GM21423 (cell line): ENCODE data around the gene FMO3.

Experiments used
- ATAC-seq: cut with Tn5 transposase; IDR thresholded peaks from one replicate; pipeline ENCODE4 v1.9.1; 2021; ENCODE audit warnings: mild to moderate bottlenecking, moderate library complexity; ENCODE audit not compliant: unreplicated experiment

FMO3 gene

GRCh38 chr1:171090604-171091003 lies at the start of gene FMO3:
Gene FMO3, plus strand, starts transcription at chr1:171090905. Its CDS starts 1,754 bp downstream, at chr1:171092659.
- ATAC-seq, result no peak

- no peak for ATAC-seq
These were observed 42.7 kb upstream of the FMO3 start for GRCh38 chr1:171048014-171048413.

- ATAC-seq, result no peak
These were observed 37.7 kb upstream of the FMO3 start for GRCh38 chr1:171052977-171053376.

- no peak for ATAC-seq
These were observed 34.6 kb upstream of the FMO3 start for GRCh38 chr1:171055966-171056643.

GRCh38 chr1:171061425-171062143 lies 29.1 kb upstream of the FMO3 start:
- ATAC-seq, result no peak

- ATAC-seq, result no peak
These were observed 27.8 kb upstream of the FMO3 start for GRCh38 chr1:171062902-171063301.

- no peak for ATAC-seq
These were observed 15.7 kb upstream of the FMO3 start for GRCh38 chr1:171075041-171075440.

- ATAC-seq, result no peak
These were observed 9.4 kb upstream of the FMO3 start for GRCh38 chr1:171081314-171081753.

- ATAC-seq, result no peak
These were observed 8.9 kb upstream of the FMO3 start for GRCh38 chr1:171081763-171082201.

GRCh38 chr1:171082606-171083005 lies 8.1 kb upstream of the FMO3 start:
- ATAC-seq, result no peak

- ATAC-seq, result no peak
These were observed 7.5 kb upstream of the FMO3 start for GRCh38 chr1:171083222-171083621.

GRCh38 chr1:171084091-171084490 lies 6.6 kb upstream of the FMO3 start:
- no peak for ATAC-seq

- no peak for ATAC-seq
These were observed 5.8 kb upstream of the FMO3 start for GRCh38 chr1:171084870-171085269.

GRCh38 chr1:171087896-171088295 lies 2.8 kb upstream of the FMO3 start:
- no peak for ATAC-seq

GRCh38 chr1:171103862-171104261 lies 13.2 kb downstream of the FMO3 start:
- ATAC-seq, result no peak

GRCh38 chr1:171107262-171107940 lies 16.7 kb downstream of the FMO3 start:
- ATAC-seq, result no peak

GRCh38 chr1:171107969-171108368 lies 17.3 kb downstream of the FMO3 start:
- ATAC-seq, result no peak

GRCh38 chr1:171109966-171110365 lies 19.3 kb downstream of the FMO3 start:
- no peak for ATAC-seq

- no peak for ATAC-seq
These were observed 20.1 kb downstream of the FMO3 start for GRCh38 chr1:171110621-171111326.

- no peak for ATAC-seq
These were observed 21.4 kb downstream of the FMO3 start for GRCh38 chr1:171112119-171112518.

- no peak for ATAC-seq
These were observed 22.7 kb downstream of the FMO3 start for GRCh38 chr1:171113382-171113781.
